ENCODE results near the gene SNX30.
A peak's percentile ranks its signal among the peaks of the same experiment; 100 is the strongest.

Gene SNX30

GRCh38 chr9:112728401-112728800 lies 22.2 kb upstream of the SNX30 start:
- no peak overlapping the region for H3K4me3 ChIP-seq (ENCODE audit: low read depth, low read length)
- DNase-seq (ENCODE audit: low read depth), result no peak
- TF ChIP-seq CTCF (IDR thresholded peaks at IDR 0.05; ENCODE audit: low read depth, low read length, missing control alignments), result no peak
- in situ Hi-C loops (cut with HindIII; ENCODE audit: low sequenced_read_pairs), result no loop called here

DNA sequence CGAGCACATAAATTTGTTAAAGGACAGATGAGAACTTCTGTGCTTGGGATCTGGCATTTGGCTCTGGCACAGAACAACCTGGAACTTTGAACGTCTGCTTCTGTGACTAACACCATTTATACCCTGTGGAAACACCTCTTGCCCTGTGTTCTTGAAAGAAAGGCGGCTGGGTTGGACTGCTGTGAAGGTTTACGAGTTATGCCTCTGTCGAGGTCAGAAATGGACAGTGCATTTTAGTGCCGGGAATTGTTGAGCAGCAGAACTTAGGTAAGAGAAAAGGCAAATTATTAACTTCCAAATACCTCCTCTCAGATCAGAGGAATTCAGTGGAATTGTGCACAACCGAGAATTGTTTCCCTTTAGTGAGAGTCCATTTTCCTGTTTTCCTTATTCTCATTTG lies 18.6 kb upstream of the SNX30 start:
- TF ChIP-seq CTCF (IDR thresholded peaks at IDR 0.05; ENCODE audit: low read depth, low read length, missing control alignments), result no peak
- H3K4me3 ChIP-seq (ENCODE audit: low read depth, low read length), result no peak overlapping the region
- no peak for DNase-seq (ENCODE audit: low read depth)
- in situ Hi-C loops (cut with HindIII; ENCODE audit: low sequenced_read_pairs), result no loop called here

- no peak for DNase-seq (ENCODE audit: low read depth)
- in situ Hi-C loops (cut with HindIII; ENCODE audit: low sequenced_read_pairs), result no loop called here
- H3K4me3 ChIP-seq (ENCODE audit: low read depth, low read length), result no peak overlapping the region
- no peak for TF ChIP-seq CTCF (IDR thresholded peaks at IDR 0.05; ENCODE audit: low read depth, low read length, missing control alignments)
These were observed 15.7 kb upstream of the SNX30 start for GRCh38 chr9:112734892-112735291.

DNA sequence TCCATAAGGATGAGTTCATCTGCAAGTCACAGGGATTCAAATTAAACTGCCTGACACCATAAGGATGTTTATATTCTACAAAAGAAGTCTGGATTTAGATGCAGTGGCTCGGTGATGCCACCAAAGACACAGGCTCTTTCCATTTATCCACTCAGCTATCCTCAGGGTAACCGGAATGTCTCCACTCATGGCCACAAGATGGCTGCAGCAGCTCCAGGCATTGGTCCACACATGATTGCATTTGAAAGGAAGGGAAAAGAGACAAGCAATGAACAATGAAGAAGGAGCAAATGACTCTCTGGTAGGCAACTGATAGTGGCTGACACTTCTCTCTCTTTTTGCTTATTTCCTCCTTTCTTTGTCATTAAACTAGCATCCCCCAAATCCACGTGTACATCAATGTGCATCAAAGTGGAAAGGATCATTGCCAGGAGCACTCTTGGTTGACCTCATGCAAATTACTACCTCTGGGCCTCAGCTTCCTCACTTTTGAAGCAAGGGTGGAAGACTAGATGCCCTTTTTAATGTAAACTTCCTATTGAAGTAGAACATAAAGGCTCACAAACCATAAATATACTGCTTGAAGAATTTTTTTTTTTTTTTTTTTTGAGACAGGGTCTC lies 7.2 kb upstream of the SNX30 start:
- H3K4me3 ChIP-seq (ENCODE audit: low read depth, low read length), result no peak overlapping the region
- DNase-seq (ENCODE audit: low read depth), result no peak
- in situ Hi-C loops (cut with HindIII; ENCODE audit: low sequenced_read_pairs), result no loop called here
- peak; percentile 7 for TF ChIP-seq CTCF (IDR thresholded peaks at IDR 0.05; ENCODE audit: low read depth, low read length, missing control alignments)

DNA sequence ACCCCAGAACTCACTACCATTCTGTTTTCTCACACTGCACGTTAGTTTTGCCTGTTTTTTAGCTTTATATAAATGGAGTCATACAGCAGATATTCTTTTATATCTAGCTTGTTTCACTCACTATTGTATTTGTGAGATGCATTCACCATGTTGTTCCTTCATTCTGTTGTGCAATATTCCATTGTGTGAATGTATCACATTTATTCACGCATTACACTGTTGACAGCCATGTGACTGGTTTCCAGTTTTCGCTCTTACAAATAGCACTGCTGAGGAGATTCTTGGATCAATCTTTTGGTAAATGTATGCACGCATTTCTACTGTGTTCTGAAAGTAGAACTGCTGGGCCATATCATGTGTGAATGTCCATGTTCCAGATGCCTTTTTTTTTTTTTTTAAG lies 6.4 kb upstream of the SNX30 start:
- no peak for DNase-seq (ENCODE audit: low read depth)
- no peak for TF ChIP-seq CTCF (IDR thresholded peaks at IDR 0.05; ENCODE audit: low read depth, low read length, missing control alignments)
- H3K4me3 ChIP-seq (ENCODE audit: low read depth, low read length), result no peak overlapping the region
- in situ Hi-C loops (cut with HindIII; ENCODE audit: low sequenced_read_pairs), result no loop called here

DNA sequence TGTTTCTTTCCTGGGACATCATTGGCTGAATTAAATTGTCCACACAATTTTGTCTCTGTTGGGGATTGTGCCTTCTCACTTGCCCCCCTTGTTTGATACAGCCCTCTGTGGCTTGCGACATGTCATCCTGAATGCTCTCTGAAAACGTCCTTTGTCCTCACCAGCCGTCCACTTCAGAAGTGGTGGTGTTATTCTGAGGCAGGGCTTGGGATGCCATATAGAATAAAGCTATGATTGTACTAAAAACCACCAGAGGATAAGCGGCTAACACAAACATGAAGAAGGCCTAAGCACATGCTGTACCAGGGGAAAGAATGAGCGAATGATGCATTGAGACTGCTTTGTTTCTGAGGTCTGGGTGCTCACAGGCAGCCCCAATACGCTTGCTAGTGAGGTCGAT lies 3.5 kb upstream of the SNX30 start:
- in situ Hi-C loops (cut with HindIII; ENCODE audit: low sequenced_read_pairs), result loop anchor here (5.0 kb wide), 1 partner anchor 40 kb away; no protein-coding TSS in a partner anchor
- DNase-seq (ENCODE audit: low read depth), result no peak
- H3K4me3 ChIP-seq (ENCODE audit: low read depth, low read length), result no peak overlapping the region
- no peak for TF ChIP-seq CTCF (IDR thresholded peaks at IDR 0.05; ENCODE audit: low read depth, low read length, missing control alignments)

DNA sequence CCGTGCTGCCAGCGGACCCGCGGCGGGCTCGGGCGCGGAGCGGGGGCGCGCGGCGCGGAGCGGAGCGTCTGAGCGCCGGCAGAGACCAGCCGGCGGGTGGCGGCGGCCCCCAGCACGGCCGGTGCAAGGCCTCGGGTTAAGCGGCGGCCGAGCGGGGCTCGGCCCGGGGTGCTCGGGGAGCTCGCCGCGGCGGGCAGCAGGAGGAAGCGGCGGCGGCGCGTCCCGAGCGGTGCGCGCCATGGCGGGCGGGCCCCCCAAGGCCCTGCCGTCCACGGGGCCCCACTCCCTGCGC lies 150 bp downstream of the SNX30 start:
- DNase-seq (ENCODE audit: low read depth), result no peak
- no peak for TF ChIP-seq CTCF (IDR thresholded peaks at IDR 0.05; ENCODE audit: low read depth, low read length, missing control alignments)
- peak overlapping the region; percentile 90 for H3K4me3 ChIP-seq (ENCODE audit: low read depth, low read length)
- in situ Hi-C loops (cut with HindIII; ENCODE audit: low sequenced_read_pairs), result no loop called here

Measured in astrocyte of the cerebellum (primary cell).